ENCODE results near the gene CMIP. TPM values are rescaled to one million over a fixed set of nuclear protein-coding genes. Genes with fewer than 3 reads are reported as not detected.

CMIP gene
- total and polyA plus RNA-seq, 10 of the 15 experiments (the other 5 are each of a cell fraction or from before 2014, with no cell fraction given) = 1.2 to 43.2 (median 4.4) TPM

GRCh38 chr16:81616321-81617020 is 171.9 kb downstream of the CMIP start (continued):
- TF ChIP-seq PKNOX1 (IDR thresholded peaks at IDR 0.05) (no peak; the same call in 1 of the 2 replicates), BACH1 (IDR thresholded peaks at IDR 0.05; ENCODE audit: borderline replicate concordance) (0 out of 2 replicates have a peak, but pooled peaks have one; percentile 51), RAD21 (IDR thresholded peaks at IDR 0.05; ENCODE audit: insufficient read depth, low read depth, low read length) (no peak), CBX3 (IDR thresholded peaks at IDR 0.05; ENCODE audit: borderline replicate concordance, low read depth) (no peak), FOS (IDR thresholded peaks at IDR 0.05; ENCODE audit: borderline replicate concordance, extremely low read depth, insufficient read length) (no peak), POLR2AphosphoS2 (IDR thresholded peaks at IDR 0.05; ENCODE audit: low read depth, low read length) (no peak), E2F4 (IDR thresholded peaks at IDR 0.05; ENCODE audit: low read depth, low read length) (no peak), CTCF (IDR thresholded peaks at IDR 0.05 in 2 of 3, conservative IDR thresholded peaks at IDR 0.05 in 1 of 3; ENCODE audit: control insufficient read depth in 2 of 3, extremely low read depth in 1 of 3, insufficient read depth in 1 of 3, low read depth in 3 of 3, low read length in 3 of 3) (no peak), POLR2AphosphoS5 (IDR thresholded peaks at IDR 0.05; ENCODE audit: low read length) (no peak), LARP7 (IDR thresholded peaks at IDR 0.05) (no peak), CBX5 (IDR thresholded peaks at IDR 0.05; ENCODE audit: low read depth) (no peak), JUNB (IDR thresholded peaks at IDR 0.05) (no peak), SKIL (IDR thresholded peaks at IDR 0.05; ENCODE audit: low read depth, poor library complexity, severe bottlenecking) (no peak), MXI1 (IDR thresholded peaks at IDR 0.05; ENCODE audit: low read depth, low read length) (no peak), TCF3 (IDR thresholded peaks at IDR 0.05; ENCODE audit: borderline replicate concordance, insufficient read depth, low read depth, low read length) (no peak), GABPA (IDR thresholded peaks at IDR 0.05; ENCODE audit: low read depth) (no peak), ATF3 (IDR thresholded peaks at IDR 0.05; ENCODE audit: borderline replicate concordance, extremely low read depth, low read depth, low read length) (no peak), REST (IDR thresholded peaks at IDR 0.05; ENCODE audit: low read depth, low read length) (no peak)

All from GM12878 (cell line).